NOMO-1 treated with dmso at 0.1 percent for 144 hours (cell line): ENCODE results near the gene MARCKS.

ENCODE experiments used
- DNase-seq: peaks from one replicate; lab custom pipeline; 2025; ENCODE audit not compliant: unreplicated experiment; lab: John Stamatoyannopoulos, UW

MARCKS gene

GRCh38 chr6:113856625-113857555 lies at the start of gene MARCKS:
Gene MARCKS, plus strand, starts transcription at chr6:113857345. Its CDS starts 401 bp downstream, at chr6:113857746.
- peak; percentile 75 for DNase-seq

- peak; percentile 92 for DNase-seq
Observed at GRCh38 chr6:113809826-113810225, 47.3 kb upstream of the MARCKS start.

GRCh38 chr6:113813142-113813541 lies 44.0 kb upstream of the MARCKS start:
- DNase-seq, result no peak

GRCh38 chr6:113818578-113818977 lies 38.6 kb upstream of the MARCKS start:
- DNase-seq, result no peak

GRCh38 chr6:113819169-113819830 lies 37.8 kb upstream of the MARCKS start:
- DNase-seq, result no peak

GRCh38 chr6:113820761-113821160 lies 36.4 kb upstream of the MARCKS start:
- DNase-seq, result no peak

GRCh38 chr6:113821445-113821844 lies 35.7 kb upstream of the MARCKS start:
- DNase-seq, result no peak

GRCh38 chr6:113823916-113824315 lies 33.2 kb upstream of the MARCKS start:
- DNase-seq, result no peak

- no peak for DNase-seq
Observed at GRCh38 chr6:113824411-113824810, 32.7 kb upstream of the MARCKS start.

GRCh38 chr6:113824866-113825265 lies 32.3 kb upstream of the MARCKS start:
- no peak for DNase-seq

- no peak for DNase-seq
Observed at GRCh38 chr6:113825781-113826180, 31.4 kb upstream of the MARCKS start.

GRCh38 chr6:113828984-113829695 lies 28.0 kb upstream of the MARCKS start:
- DNase-seq, result no peak

- no peak for DNase-seq
Observed at GRCh38 chr6:113829696-113830045, 27.5 kb upstream of the MARCKS start.

- no peak for DNase-seq
Observed at GRCh38 chr6:113830140-113830539, 27.0 kb upstream of the MARCKS start.

GRCh38 chr6:113833537-113833936 lies 23.6 kb upstream of the MARCKS start:
- no peak for DNase-seq

- DNase-seq, result no peak
Observed at GRCh38 chr6:113837170-113837569, 20.0 kb upstream of the MARCKS start.

GRCh38 chr6:113842165-113842564 lies 15.0 kb upstream of the MARCKS start:
- DNase-seq, result no peak

GRCh38 chr6:113843500-113844073 lies 13.6 kb upstream of the MARCKS start:
- no peak for DNase-seq

GRCh38 chr6:113846577-113846976 lies 10.6 kb upstream of the MARCKS start:
- no peak for DNase-seq

GRCh38 chr6:113847447-113847846 lies 9.7 kb upstream of the MARCKS start:
- no peak for DNase-seq

GRCh38 chr6:113848280-113848679 lies 8.9 kb upstream of the MARCKS start:
- DNase-seq, result no peak
